OCI-LY7 (cell line): ENCODE results near the gene ANKRD34A. TPM values are rescaled to one million over a fixed set of nuclear protein-coding genes. Genes with fewer than 3 reads are reported as not detected.

Source experiments
- BruUV-seq: library from RNA; stranded (reverse); fragments of 400-500 nt; replicated peaks from 2 replicates; lab custom pipeline; 2021; lab: Mats Ljungman, UMichigan
- CTCF ChIA-PET: fragments of 300-600 bp; sonication (Branson Sonifier 250); formaldehyde crosslinking; loops from one replicate; lab custom pipeline; 2022; ENCODE audit warnings: antibody characterized with exemption; ENCODE audit not compliant: unreplicated experiment; lab: Charles Lee
- POLR2A ChIA-PET: fragments of 300-600 bp; sonication (Branson Sonifier 250); formaldehyde crosslinking; loops from one replicate; lab custom pipeline; 2022; ENCODE audit warnings: antibody characterized with exemption; lab: Charles Lee
- DNase-seq: peaks from one replicate; pipeline ENCODE4 v3.0.0-alpha.2; 2015; ENCODE audit warnings: low spot score
- H2AFZ ChIP-seq: fragments of 200-600 bp; sonication (generic), shearing (Covaris generic); 2 replicates; pipeline ENCODE4 v1.6.1; 2014; ENCODE audit warnings: mild to moderate bottlenecking, antibody characterized with exemption, low read length, moderate library complexity
- H3K27ac ChIP-seq: fragments of 200-600 bp; sonication (generic); 2 replicates; pipeline ENCODE4 v1.5.1; 2014; ENCODE audit warnings: mixed run types, low read depth, mild to moderate bottlenecking, moderate library complexity, low read length, inconsistent platforms; ENCODE audit not compliant: poor library complexity, severe bottlenecking
- H3K36me3 ChIP-seq: fragments of 200-600 bp; sonication (generic); 2 replicates; pipeline ENCODE4 v1.6.1; 2014; ENCODE audit warnings: mild to moderate bottlenecking, antibody characterized with exemption, low read length, moderate library complexity, mixed read lengths; ENCODE audit not compliant: insufficient read depth
- H3K4me1 ChIP-seq: fragments of 200-600 bp; sonication (generic); 2 replicates; pipeline ENCODE4 v1.5.1; 2014; ENCODE audit warnings: mild to moderate bottlenecking, low read length; ENCODE audit not compliant: insufficient read depth, poor library complexity, severe bottlenecking
- H3K4me2 ChIP-seq: fragments of 200-600 bp; sonication (generic); 2 replicates; pipeline ENCODE4 v1.6.1; 2014; ENCODE audit warnings: mild to moderate bottlenecking, low read length
- H3K4me3 ChIP-seq: fragments of 200-600 bp; sonication (generic); 2 replicates; pipeline ENCODE4 v1.5.1; 2014; ENCODE audit warnings: mild to moderate bottlenecking, low read depth, low read length; ENCODE audit not compliant: poor library complexity, severe bottlenecking
- H3K79me2 ChIP-seq: fragments of 200-600 bp; sonication (generic); 2 replicates; pipeline ENCODE4 v1.6.1; 2016; ENCODE audit warnings: low read depth, mild to moderate bottlenecking, low read length, moderate library complexity, mixed read lengths; ENCODE audit not compliant: insufficient read depth
- H3K9me2 ChIP-seq: fragments of 200-600 bp; sonication (generic); 2 replicates; pipeline ENCODE4 v1.6.1; 2016; ENCODE audit warnings: mild to moderate bottlenecking, low read length, mixed read lengths; ENCODE audit not compliant: insufficient read depth
- H3K9me3 ChIP-seq: fragments of 200-600 bp; sonication (generic); 2 replicates; pipeline ENCODE4 v1.6.1; 2014; ENCODE audit warnings: mild to moderate bottlenecking, mixed run types, low read length, mixed read lengths
- H4K20me1 ChIP-seq: fragments of 200-600 bp; sonication (generic); 2 replicates; pipeline ENCODE4 v1.6.1; 2014; ENCODE audit warnings: mild to moderate bottlenecking, antibody characterized with exemption, low read length, moderate library complexity, mixed read lengths; ENCODE audit not compliant: insufficient read depth
- EZH2phosphoT487 ChIP-seq: fragments of 200-600 bp; sonication (generic); IDR thresholded peaks from 2 replicates; pipeline ENCODE4 v1.6.1; 2018; ENCODE audit warnings: low read depth, borderline replicate concordance, mild to moderate bottlenecking, mixed run types, antibody characterized with exemption, low read length, moderate library complexity, mixed read lengths
- intact Hi-C: fragments of 100-400 bp; cut with micrococcal nuclease; formaldehyde crosslinking; loops from one replicate; pipeline ENCODE4 v1.10.0; 2022; ENCODE audit not compliant: unreplicated experiment
- total RNA-seq, 2 experiments: library from RNA; depleted of rRNA in 1 of 2; stranded (reverse); fragments of >200 nt in 1 of 2; shearing (Covaris generic) in 1 of 2; gene quantifications; 2 replicates each; pipeline ENCODE4 v1.2.3, GENCODE V29; 2014 to 2022
- TF ChIP-seq, protein P1 (sequence below): fragments of 200-600 bp; sonication (generic); conservative IDR thresholded peaks from 2 replicates; pipeline ENCODE4 v1.5.1; 2014; ENCODE audit warnings: mild to moderate bottlenecking, antibody characterized with exemption, low read length, moderate library complexity, mixed read lengths

ANKRD34A gene
- total RNA-seq, 2 experiments from 2014 or later: 1.9 to 4.8 TPM

DNA sequence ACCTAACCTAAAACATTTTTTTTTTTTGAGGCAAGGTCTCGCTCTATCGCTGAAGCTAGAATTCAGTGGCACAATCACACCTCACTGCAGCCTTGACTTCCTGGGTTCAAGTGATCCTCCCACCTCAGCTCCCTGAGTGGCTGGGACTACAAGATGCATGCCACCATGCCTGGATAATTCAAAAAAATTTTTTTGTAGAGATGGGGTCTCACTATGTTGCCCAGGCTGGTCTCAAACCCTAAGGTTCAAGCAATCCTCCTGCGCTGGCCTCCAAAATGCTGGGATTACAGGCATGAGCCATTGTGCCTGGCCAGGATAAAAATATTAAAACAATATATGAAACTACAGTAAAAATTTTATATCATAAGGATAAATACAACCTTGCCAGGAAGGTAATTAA, 11.5 kb downstream of the ANKRD34A start:
- no peaks in the 10 kb centered on the region for H3K9me3 ChIP-seq
- no peaks in the 10 kb centered on the region for H3K9me2 ChIP-seq
- no peak for TF ChIP-seq EZH2phosphoT487
- TF ChIP-seq, protein P1, sequence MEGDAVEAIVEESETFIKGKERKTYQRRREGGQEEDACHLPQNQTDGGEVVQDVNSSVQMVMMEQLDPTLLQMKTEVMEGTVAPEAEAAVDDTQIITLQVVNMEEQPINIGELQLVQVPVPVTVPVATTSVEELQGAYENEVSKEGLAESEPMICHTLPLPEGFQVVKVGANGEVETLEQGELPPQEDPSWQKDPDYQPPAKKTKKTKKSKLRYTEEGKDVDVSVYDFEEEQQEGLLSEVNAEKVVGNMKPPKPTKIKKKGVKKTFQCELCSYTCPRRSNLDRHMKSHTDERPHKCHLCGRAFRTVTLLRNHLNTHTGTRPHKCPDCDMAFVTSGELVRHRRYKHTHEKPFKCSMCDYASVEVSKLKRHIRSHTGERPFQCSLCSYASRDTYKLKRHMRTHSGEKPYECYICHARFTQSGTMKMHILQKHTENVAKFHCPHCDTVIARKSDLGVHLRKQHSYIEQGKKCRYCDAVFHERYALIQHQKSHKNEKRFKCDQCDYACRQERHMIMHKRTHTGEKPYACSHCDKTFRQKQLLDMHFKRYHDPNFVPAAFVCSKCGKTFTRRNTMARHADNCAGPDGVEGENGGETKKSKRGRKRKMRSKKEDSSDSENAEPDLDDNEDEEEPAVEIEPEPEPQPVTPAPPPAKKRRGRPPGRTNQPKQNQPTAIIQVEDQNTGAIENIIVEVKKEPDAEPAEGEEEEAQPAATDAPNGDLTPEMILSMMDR: no peak
- no peak overlapping the region for H2AFZ ChIP-seq
- peaks cover 3% of the 10 kb centered on the region; the same call in 1 of the 2 replicates for H4K20me1 ChIP-seq
- peaks cover 18% of the 10 kb centered on the region for H3K4me1 ChIP-seq
- peaks cover 23% of the 10 kb centered on the region; the same call in 1 of the 2 replicates for H3K79me2 ChIP-seq
- ChIA-PET POLR2A (interaction anchor here (1.1 to 1.9 kb wide), 2 partner anchors 10 to 12 kb away, joined by 3 to 8 read pairs; partner anchors contain the start of genes ANKRD34A and POLR3GL), CTCF (no interaction called here)
- no peak for DNase-seq
- H3K36me3 ChIP-seq: peaks cover 13% of the 10 kb centered on the region; the same call in 1 of the 2 replicates
- H3K4me2 ChIP-seq: no peak overlapping the region
- no peak overlapping the region for H3K27ac ChIP-seq
- H3K4me3 ChIP-seq: no peak overlapping the region
- intact Hi-C loops: no loop called here
- BruUV-seq: no TSS peak

DNA sequence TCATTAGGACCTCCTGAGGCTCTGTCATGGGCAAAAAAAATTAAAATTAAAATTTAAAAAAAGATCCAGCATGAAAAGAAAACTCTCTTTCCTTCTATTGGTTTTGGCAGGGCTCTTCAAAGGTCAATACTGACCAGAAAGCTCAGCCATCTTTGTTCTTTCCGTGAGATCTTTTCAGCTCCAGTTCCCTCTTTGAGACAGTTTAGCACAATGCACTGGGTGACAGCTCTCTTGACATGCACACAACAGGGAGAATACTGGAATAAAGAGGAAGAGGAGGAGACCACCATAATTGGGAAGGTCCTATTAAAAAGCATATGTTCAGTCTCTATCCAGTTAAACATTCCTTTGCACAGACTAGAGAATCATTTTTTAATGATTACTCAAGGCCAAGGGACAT, 12.8 kb downstream of the ANKRD34A start:
- H3K4me2 ChIP-seq: no peak overlapping the region
- CTCF ChIA-PET: no interaction called here
- peaks cover 13% of the 10 kb centered on the region for H3K4me1 ChIP-seq
- intact Hi-C loops: no loop called here
- POLR2A ChIA-PET: interaction anchor here (0.6 to 1.9 kb wide), 2 partner anchors 9 to 55 kb away, joined by 4 to 8 read pairs; no protein-coding TSS in a partner anchor
- H3K9me3 ChIP-seq: no peaks in the 10 kb centered on the region
- H3K36me3 ChIP-seq: peaks cover 22% of the 10 kb centered on the region
- no TSS peak for BruUV-seq
- peaks cover 15% of the 10 kb centered on the region; the same call in 1 of the 2 replicates for H3K79me2 ChIP-seq
- TF ChIP-seq, protein P1: no peak
- no peak for TF ChIP-seq EZH2phosphoT487
- peaks cover 3% of the 10 kb centered on the region; the same call in 1 of the 2 replicates for H4K20me1 ChIP-seq
- no peak overlapping the region for H3K4me3 ChIP-seq
- H3K9me2 ChIP-seq: no peaks in the 10 kb centered on the region
- DNase-seq: no peak
- H2AFZ ChIP-seq: no peak overlapping the region
- H3K27ac ChIP-seq: no peak overlapping the region

DNA sequence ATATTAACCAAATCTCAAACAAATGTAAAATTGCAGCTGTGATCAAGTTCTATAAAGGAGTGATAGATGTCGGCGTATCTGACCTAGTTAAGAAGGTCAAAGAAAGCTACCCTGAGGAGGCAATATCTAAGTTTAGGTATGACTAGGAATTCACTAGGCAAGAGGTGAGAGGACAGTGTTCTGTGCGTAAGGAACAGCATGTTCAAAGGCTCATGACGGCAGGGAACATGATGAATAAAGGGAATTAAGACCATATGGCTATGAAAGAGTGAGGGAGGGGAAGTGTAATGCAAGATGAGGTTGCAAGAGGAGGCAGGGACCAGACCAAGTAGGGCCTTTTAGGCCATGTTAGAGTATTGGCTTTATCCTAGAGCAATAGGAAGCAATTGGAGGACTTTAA, 15.2 kb downstream of the ANKRD34A start:
- ChIA-PET CTCF (no interaction called here), POLR2A (interaction anchor here (1.1 kb wide), 1 partner anchor 15 kb away, joined by 6 read pairs; the partner anchor contains the start of genes ANKRD34A and POLR3GL)
- no peak for DNase-seq
- H3K9me2 ChIP-seq: no peaks in the 10 kb centered on the region
- no peak overlapping the region for H3K4me2 ChIP-seq
- TF ChIP-seq, protein P1: no peak
- no peak for TF ChIP-seq EZH2phosphoT487
- no peaks in the 10 kb centered on the region for H4K20me1 ChIP-seq
- H3K27ac ChIP-seq: no peak overlapping the region
- intact Hi-C loops: no loop called here
- no peak overlapping the region for H2AFZ ChIP-seq
- no TSS peak for BruUV-seq
- H3K9me3 ChIP-seq: no peaks in the 10 kb centered on the region
- H3K4me3 ChIP-seq: no peak overlapping the region
- H3K79me2 ChIP-seq: no peaks in the 10 kb centered on the region; the same call in 1 of the 2 replicates
- H3K4me1 ChIP-seq: no peaks in the 10 kb centered on the region
- peaks cover 23% of the 10 kb centered on the region for H3K36me3 ChIP-seq
